ENCODE results near the gene TPK1.
"Not testable (repeated sequence)": the region's sequence is repeated elsewhere in the genome, so short reads cannot be mapped to it uniquely, and the experiment has no call there.

Gene TPK1

GRCh38 chr7:144477348-144477747 is 358.5 kb downstream of the TPK1 start:
- no peak for DNase-seq

- DNase-seq, result no peak
Observed at GRCh38 chr7:144474800-144475615, 360.8 kb downstream of the TPK1 start.

GRCh38 chr7:144474363-144474762 is 361.5 kb downstream of the TPK1 start:
- no peak for DNase-seq

- DNase-seq, result no peak
Observed at GRCh38 chr7:144473908-144474307, 361.9 kb downstream of the TPK1 start.

GRCh38 chr7:144470078-144470477 is 365.8 kb downstream of the TPK1 start:
- DNase-seq, result no peak

GRCh38 chr7:144468990-144469732 is 366.7 kb downstream of the TPK1 start:
- no peak for DNase-seq

- no peak for DNase-seq
Observed at GRCh38 chr7:144459635-144460034, 376.2 kb downstream of the TPK1 start.

GRCh38 chr7:144455040-144455404 is 380.8 kb downstream of the TPK1 start:
- DNase-seq, result no peak

- no peak for DNase-seq
Observed at GRCh38 chr7:144454256-144455039, 381.4 kb downstream of the TPK1 start.

GRCh38 chr7:144452064-144452463 is 383.8 kb downstream of the TPK1 start:
- no peak for DNase-seq

GRCh38 chr7:144445590-144445989 is 390.3 kb downstream of the TPK1 start:
- no peak for DNase-seq

- DNase-seq, result no peak
Observed at GRCh38 chr7:144439717-144440205, 396.1 kb downstream of the TPK1 start.

GRCh38 chr7:144438759-144439158 is 397.1 kb downstream of the TPK1 start:
- DNase-seq, result no peak

GRCh38 chr7:144437370-144438191 is 398.3 kb downstream of the TPK1 start:
- peak in 27 of 56 donors; percentile 0 to 77 (median 20) for DNase-seq

GRCh38 chr7:144436500-144436899 is 399.4 kb downstream of the TPK1 start:
- no peak for DNase-seq

GRCh38 chr7:144428431-144428830 is 407.4 kb downstream of the TPK1 start:
- no peak for DNase-seq

GRCh38 chr7:144427539-144427938 is 408.3 kb downstream of the TPK1 start:
- DNase-seq, result not testable (repeated sequence)

GRCh38 chr7:144418931-144419330 is 416.9 kb downstream of the TPK1 start:
- not testable (repeated sequence) for DNase-seq

GRCh38 chr7:144416341-144416740 is 419.5 kb downstream of the TPK1 start:
- DNase-seq, result no peak

- DNase-seq, result no peak
Observed at GRCh38 chr7:144415858-144416257, 420.0 kb downstream of the TPK1 start.

GRCh38 chr7:144414815-144415214 is 421.0 kb downstream of the TPK1 start:
- no peak for DNase-seq

All from nucleus accumbens (tissue), 56 donors.